HG03565 (cell line): ENCODE data around the gene WWP2.
"Not testable (repeated sequence)": the region's sequence is repeated elsewhere in the genome, so short reads cannot be mapped to it uniquely, and the experiment has no call there.

ENCODE experiments used
- ATAC-seq: cut with Tn5 transposase; IDR thresholded peaks from one replicate; pipeline ENCODE4 v1.9.1; 2021; ENCODE audit warnings: mild to moderate bottlenecking, moderate library complexity; ENCODE audit not compliant: unreplicated experiment

WWP2 gene

DNA sequence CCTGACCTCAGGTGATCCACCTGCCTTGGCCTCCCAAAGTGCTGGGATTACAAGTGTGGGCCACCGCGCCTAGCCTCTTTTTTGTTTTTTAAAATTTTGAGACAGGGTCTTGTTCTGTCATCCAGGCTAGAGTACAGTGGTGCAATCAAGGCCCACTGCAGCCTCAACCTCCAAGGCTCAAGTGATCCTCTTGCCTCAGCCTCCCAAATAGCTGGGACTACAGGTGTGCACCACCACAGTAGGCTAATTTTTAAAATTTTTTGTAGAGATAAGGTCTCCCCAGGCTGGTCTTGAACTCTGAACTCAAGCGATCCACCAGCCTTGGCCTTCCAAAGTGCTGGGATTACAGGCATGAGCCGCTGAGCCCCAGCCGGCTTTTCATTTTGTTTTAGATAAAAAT lies 92.6 kb downstream of the WWP2 start:
- not testable (repeated sequence) for ATAC-seq

- no peak for ATAC-seq
These were observed 93.5 kb downstream of the WWP2 start for GRCh38 chr16:69855592-69855991.

DNA sequence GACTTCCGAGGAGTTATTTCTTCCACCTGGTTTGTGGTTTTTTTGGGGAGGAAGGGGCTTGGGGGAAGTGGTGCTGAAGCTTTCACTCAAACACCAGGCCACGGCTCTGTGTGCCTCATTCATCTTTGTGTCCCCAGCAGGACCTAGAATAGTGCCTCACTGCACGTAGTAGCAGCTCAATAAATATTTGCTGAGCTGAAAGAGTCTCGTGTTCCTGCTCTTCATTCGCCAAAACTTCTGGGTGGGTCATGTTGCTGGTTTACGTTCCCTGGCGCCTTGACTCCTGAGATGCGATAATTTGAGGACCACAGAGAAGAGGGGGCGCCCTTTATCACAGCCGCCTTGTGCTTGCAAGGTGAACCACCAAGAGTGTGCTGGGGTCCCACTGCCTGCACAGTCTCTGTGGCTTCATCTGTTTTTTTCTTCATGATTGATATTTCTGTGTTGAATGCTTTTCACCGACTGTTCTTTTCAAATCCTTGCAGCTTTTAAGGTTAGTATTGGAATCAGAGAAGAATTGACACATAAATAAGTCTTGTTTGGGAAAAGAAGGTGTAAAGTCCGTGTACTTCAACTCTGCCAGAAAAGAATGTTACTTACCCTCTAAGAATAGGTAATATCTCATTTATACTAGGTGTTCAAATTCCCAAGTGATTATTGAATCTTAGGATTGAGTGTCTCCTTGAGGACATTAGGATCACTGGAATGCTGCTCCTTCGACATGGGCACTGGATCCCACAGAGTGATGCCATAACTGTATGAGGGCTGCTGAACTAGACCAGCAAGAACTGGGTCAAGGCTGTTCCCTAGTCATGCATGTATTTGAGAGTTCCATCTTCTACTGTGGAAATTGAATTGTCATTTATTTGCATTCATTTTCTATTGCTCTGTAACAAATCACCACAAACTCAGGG lies 96.3 kb downstream of the WWP2 start:
- ATAC-seq = no peak

DNA sequence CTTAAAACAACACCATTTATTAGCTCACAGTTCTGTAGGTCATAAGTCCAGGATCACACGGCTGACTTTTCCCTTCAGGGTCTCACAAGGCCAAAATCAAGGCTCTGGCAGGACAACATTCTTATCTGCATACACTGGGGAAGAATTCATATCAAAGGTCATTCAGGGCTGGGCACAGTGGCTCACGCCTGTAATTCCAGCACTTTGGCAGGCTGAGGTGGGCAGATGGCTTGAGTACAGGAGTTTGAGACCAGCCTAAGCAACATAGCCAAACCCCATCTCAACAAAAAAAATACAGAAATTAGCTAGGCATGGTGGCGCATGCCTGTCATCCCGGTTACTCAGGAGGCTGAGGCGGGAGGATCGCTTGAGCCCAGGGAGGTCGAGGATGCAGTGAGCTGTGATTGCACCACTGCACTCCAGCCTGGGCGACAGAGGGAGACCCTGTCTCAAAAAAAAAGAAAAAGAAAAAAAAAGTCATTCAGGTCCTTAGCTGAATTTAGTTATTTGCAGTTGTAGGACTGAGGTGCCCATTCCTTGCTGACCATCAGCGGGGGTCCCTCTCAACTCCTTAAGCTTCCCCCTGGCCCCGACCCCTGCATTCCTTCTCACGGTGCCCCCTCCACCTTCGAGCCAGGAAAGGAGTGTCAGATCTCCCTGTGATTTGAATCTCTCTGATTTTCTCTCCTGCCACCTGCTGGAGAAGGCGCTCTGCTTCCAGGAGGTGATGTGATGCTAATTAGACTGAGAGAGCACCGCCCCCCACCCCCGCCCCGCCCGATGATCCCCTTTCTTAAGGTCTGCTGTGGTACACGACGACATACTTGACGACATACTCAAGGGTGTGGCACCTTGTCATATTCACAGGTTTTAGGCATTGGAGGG lies 97.2 kb downstream of the WWP2 start:
- ATAC-seq = no peak

- ATAC-seq = no peak
These were observed 98.4 kb downstream of the WWP2 start for GRCh38 chr16:69860233-69861231.

- ATAC-seq = no peak
These were observed 99.3 kb downstream of the WWP2 start for GRCh38 chr16:69861292-69862030.

- ATAC-seq = no peak
These were observed 101.5 kb downstream of the WWP2 start for GRCh38 chr16:69863401-69864281.

DNA sequence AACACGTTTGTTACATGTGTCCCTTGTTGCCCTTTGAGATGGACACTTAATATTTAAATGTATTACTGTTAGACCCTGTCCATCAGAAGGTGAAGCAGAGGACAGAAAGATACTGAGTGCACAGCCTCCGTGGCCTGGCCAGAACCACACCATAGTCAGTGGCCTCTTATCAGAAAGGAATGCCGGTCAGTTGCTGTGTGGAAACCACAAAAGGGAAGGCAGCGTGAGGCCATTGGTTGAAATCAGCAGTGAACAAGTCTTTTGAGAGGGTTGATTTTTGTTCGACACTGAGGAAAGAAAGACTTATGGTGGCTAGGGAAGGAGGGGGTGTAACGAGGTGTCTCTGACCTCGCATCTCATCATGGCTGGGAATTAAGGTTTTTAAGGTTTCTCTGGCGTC lies 103.6 kb downstream of the WWP2 start:
- ATAC-seq = no peak

DNA sequence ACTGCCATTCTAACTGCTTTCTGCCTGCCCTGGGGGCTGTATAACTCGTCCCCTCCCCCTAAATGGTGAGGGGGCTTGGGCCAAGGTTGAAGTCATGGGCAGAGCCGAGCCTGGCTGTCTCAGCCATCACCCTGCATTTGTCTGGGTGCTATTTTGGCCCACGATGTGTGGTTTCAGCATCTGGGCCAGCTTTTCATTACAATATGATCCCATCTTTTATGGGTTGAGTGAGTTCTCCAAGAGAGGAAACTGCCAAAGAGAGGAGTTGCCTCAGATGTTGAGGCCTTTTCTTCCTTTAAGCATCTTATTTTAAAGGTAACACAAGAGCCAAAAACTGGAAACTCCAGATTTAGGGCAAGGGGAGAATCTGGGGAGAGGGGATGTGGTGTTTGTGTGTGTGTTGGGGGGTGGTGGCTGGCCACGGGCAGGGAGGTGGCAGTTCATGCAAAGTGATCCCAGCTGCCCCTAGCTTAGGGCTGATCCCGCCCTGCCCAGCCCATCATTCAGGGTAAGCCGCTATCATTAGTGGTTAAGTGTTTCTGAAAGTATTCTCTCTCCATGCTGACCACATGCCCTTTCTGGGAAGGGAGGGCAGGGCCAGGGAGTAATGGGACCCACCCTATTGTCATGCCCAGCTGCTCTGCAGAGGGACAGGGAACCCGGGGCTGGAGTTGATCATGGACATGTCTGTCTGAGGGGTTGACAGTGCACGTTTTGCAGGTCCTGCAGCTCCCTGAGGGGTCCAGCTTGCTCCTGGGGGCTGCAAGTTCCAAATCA lies 105.8 kb downstream of the WWP2 start:
- no peak for ATAC-seq

GRCh38 chr16:69870761-69871160 lies 108.6 kb downstream of the WWP2 start:
- ATAC-seq = no peak

DNA sequence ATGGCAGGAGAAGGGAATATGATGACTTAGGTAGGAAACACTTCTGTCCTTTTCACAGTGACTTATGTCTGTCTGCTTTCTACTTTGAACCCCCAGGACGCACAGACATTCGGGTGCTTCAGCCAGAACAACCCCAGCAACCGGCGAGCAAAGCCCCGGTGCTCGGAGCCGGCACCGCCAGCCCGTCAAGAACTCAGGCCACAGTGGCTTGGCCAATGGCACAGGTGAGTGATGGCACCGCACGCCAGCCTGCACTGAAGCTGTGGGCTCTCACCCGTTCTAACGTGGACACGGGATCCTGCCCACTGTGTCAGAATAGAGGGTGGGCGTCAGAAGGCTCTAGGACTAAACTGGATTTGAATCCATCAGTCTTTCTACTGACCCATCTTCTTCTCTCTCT lies 109.6 kb downstream of the WWP2 start:
- ATAC-seq = no peak

- no peak for ATAC-seq
These were observed 110.8 kb downstream of the WWP2 start for GRCh38 chr16:69872888-69873287.

DNA sequence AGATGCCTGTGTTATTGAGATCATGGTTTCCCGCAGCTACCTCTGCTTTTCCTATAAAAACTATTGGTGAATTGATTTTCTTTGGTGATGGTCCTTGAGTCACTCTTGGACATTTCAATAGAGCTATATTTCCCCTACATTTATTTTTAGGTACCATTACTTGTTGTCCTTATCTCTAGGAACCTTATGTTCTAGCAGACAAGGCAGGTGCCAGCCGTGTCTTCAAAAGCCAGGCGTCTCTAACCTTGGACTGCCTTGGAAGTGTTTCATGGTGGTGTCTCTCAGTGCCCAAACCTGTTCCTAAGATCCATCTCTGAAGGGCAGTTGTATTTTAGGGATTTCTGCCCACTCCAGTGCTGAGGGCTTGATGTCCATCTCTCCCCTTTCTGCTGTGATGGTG lies 111.7 kb downstream of the WWP2 start:
- no peak for ATAC-seq

- no peak for ATAC-seq
These were observed 112.1 kb downstream of the WWP2 start for GRCh38 chr16:69874271-69874670.

- ATAC-seq = no peak
These were observed 118.6 kb downstream of the WWP2 start for GRCh38 chr16:69880640-69881133.

- no peak for ATAC-seq
These were observed 119.0 kb downstream of the WWP2 start for GRCh38 chr16:69881141-69881540.

DNA sequence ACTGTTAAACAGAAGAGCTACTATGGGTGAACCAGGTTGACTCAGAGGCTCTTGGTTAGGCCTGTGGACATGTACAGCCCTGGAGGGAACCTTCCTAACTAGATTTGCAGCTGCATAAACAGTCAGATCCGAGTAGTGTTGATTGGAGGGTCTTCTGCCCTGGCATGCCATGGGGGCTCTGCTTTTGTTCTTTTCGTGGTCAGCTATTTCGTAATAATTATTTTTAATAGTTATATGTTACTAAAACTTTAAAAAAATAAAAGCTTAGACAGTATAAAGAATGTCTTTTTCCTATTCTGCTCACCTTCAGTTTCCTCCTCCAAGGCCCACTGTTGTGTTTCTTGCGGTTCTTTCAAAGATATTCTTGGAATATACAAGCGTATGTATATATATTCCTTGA lies 121.6 kb downstream of the WWP2 start:
- no peak for ATAC-seq

DNA sequence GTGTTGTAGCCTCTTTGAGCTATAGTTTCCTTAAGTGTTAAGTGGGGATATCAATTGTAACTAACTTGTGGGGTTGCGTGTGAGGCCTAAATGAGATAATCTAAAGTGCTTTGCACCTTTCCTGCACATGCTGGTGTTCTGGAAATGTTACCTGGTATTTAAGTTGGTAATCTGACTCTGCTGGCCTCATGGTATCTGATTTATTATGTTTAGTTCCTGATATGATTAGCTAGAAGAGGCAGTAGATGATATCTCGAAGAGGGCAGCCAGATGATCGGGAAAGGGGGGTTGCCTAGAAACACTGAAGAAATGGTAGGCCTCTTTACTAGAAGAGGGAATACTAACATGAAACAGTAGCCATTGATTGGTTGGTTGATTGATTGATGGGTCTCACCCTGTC lies 123.6 kb downstream of the WWP2 start:
- ATAC-seq = no peak
